AG04450 (cell line): ENCODE measurements around the gene ANKRD10. TPM values are rescaled to one million over a fixed set of nuclear protein-coding genes. Genes with fewer than 3 reads are reported as not detected.
"Not testable (repeated sequence)": the region's sequence is repeated elsewhere in the genome, so short reads cannot be mapped to it uniquely, and the experiment has no call there.

Experiments
- CTCF ChIA-PET: fragments of 300-600, 350-600 bp; formaldehyde crosslinking; extraction: SDS; loops from one replicate; lab custom pipeline; 2022; ENCODE audit warnings: antibody characterized with exemption, inconsistent platforms; lab: Charles Lee
- POLR2A ChIA-PET: fragments of 350-600 bp; formaldehyde crosslinking; extraction: SDS; loops from one replicate; lab custom pipeline; 2021; ENCODE audit warnings: antibody characterized with exemption, inconsistent platforms; lab: Yijun Ruan, JAX
- DNase-seq: peaks from one replicate; pipeline ENCODE4 v3.0.0-alpha.2; 2011; ENCODE audit warnings: low read depth, low spot score
- H3K27ac ChIP-seq: one replicate; pipeline ENCODE4 v1.5.1; 2012; ENCODE audit warnings: low read depth, low read length, control low read depth
- H3K27me3 ChIP-seq: one replicate; pipeline ENCODE4 v1.6.0; 2012; ENCODE audit warnings: low read length; ENCODE audit not compliant: control insufficient read depth, insufficient read depth
- H3K4me3 ChIP-seq: 2 replicates; pipeline ENCODE4 v1.5.1; 2011; ENCODE audit warnings: mild to moderate bottlenecking, low read depth, low read length, control low read depth
- H3K9me3 ChIP-seq: 2 replicates; pipeline ENCODE4 v1.5.1; 2012; ENCODE audit warnings: low read length; ENCODE audit not compliant: control insufficient read depth, insufficient read depth
- polyA plus RNA-seq: library from polyadenylated mRNA; depleted of rRNA; stranded (reverse); fragments of >200 nt; gene quantifications from 2 replicates; pipeline ENCODE4 v1.2.3, GENCODE V29; 2011
- TF ChIP-seq, protein P1 (sequence below): IDR thresholded peaks from 2 replicates; pipeline ENCODE4 v1.5.1; 2011; ENCODE audit warnings: low read depth, low read length, control low read depth, inconsistent platforms

ANKRD10 gene
- polyA plus RNA-seq, 1 experiment: 105 TPM

DNA sequence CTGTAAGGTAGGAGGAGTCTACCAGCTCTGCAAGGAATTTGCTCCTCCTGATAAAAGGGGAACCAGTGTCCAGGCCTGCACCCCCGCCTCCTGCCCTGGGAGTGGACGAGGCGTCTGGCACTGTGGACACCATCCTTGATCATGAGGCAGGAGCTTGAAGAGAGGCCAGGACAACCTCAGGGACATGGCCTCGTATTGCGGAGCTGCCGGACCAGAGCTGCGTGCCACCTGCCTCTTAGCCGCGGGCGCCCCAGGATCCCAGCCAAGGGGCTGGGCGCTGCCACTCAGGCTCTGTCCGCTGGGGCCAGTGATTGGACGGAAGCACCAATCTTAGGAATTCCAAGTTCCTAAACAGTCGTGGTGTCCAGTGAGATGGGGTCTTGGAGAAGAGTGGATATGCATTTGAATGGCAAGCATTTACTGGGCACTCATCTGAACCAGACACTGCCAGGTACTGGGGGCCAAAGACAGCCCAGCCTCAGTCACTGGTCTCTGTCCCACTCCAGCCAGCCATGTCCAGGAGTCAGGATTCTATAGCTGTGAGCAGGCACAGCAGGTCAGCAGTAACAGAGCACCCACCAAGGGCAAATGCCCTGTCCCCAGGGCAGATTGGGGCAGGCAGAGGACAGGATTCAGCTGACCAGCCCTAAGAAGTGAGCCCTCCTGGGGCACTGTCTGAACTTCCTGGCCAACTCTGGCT, 39.1 kb upstream of the ANKRD10 start:
- DNase-seq: no peak
- TF ChIP-seq, protein P1, sequence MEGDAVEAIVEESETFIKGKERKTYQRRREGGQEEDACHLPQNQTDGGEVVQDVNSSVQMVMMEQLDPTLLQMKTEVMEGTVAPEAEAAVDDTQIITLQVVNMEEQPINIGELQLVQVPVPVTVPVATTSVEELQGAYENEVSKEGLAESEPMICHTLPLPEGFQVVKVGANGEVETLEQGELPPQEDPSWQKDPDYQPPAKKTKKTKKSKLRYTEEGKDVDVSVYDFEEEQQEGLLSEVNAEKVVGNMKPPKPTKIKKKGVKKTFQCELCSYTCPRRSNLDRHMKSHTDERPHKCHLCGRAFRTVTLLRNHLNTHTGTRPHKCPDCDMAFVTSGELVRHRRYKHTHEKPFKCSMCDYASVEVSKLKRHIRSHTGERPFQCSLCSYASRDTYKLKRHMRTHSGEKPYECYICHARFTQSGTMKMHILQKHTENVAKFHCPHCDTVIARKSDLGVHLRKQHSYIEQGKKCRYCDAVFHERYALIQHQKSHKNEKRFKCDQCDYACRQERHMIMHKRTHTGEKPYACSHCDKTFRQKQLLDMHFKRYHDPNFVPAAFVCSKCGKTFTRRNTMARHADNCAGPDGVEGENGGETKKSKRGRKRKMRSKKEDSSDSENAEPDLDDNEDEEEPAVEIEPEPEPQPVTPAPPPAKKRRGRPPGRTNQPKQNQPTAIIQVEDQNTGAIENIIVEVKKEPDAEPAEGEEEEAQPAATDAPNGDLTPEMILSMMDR: no peak
- Histone ChIP-seq H3K27ac (peak overlapping the region; percentile 99), H3K4me3 (no peak overlapping the region), H3K27me3 (no peaks in the 10 kb centered on the region), H3K9me3 (peaks cover 8% of the 10 kb centered on the region; the same call in 1 of the 2 replicates)
- ChIA-PET CTCF (interaction anchor here (0.6 kb wide), 1 partner anchor 38 kb away, joined by 3 read pairs; no protein-coding TSS in a partner anchor), POLR2A (interaction anchor here (1.5 kb wide), 1 partner anchor 39 kb away, joined by 8 read pairs; the partner anchor contains the start of gene ANKRD10)

DNA sequence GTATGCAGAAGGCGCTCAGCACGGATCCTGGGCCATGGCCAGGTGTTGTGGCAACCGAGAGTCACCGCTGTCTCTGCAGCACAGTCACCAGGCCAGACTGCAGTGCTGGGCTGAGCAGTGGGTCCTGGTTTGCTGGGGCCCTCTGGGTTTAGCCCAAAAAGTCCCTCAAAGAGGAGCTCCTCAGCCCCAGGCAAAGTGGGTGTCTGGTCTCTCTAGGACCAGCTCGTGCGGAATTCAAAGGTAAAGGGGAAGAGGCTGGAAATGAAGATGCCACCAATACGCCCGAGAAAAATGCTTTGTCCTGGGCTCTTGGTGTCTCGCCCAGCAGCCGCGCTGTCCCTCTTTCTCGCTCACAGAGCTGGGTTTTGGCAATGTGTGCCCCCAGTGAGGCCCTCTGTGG, 38.5 kb upstream of the ANKRD10 start:
- Histone ChIP-seq H3K9me3 (peaks cover 8% of the 10 kb centered on the region; the same call in 1 of the 2 replicates), H3K27me3 (no peaks in the 10 kb centered on the region), H3K27ac (no peak overlapping the region), H3K4me3 (no peak overlapping the region)
- TF ChIP-seq, protein P1: no peak
- no peak for DNase-seq
- CTCF ChIA-PET: no interaction called here
- POLR2A ChIA-PET: no interaction called here

DNA sequence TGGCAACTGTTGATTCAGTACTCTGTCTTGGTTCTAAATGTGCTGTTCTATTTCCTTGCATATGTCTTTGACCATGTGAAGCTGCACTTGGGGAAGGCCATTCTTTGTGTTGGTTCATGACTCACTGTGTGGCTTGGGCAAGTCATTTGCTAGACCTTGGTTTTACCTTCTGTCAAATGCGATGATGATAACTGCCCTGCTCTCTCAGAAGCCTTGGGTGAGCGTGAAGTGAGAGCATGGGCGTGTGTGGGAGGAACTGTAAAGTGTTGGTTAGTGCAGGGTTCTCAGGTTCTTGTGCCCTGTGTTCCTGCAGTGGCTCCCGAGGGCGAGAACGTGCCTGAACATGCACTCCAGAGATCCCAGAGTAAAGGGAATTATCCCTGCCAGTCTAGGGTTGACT, 37.3 kb upstream of the ANKRD10 start:
- DNase-seq, POLR2A ChIA-PET, H3K27ac ChIP-seq, H3K9me3 ChIP-seq, H3K4me3 ChIP-seq, H3K27me3 ChIP-seq, CTCF ChIA-PET: not testable (repeated sequence)

DNA sequence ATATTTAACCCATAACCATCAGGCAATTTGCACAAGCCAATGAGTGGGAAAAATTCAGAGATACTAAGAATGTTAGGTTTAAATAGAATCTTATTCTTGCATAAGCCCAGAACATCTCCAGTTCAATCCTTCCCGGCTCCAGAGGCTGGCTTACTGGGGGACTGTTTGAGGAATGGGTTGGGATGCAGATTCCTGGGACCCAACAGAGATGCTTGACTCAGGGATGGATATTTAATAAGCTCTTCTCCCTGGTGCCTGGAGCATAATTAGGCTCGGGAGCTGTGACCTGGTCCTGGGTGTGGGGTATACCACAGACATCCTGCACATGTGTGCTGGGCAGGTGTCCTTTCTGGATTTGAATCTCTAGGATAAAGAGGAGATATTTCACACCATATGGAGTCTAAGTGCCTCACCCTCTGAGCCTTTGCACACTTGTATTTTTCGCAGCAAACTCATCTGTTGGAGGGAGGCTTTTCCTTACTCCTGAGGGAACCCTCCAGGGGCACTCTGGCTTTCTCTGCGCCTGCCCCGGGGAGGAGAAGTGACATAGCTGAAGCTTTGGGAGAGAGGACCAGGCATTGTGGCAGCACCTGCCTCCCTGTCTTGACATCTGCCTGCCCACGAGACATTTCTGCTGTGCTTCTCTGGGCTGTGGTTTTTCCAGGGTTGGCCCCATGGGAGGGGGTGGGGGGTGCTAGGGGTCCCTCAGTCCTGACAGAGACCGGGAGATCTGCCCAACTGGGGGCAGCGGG, 36.1 kb upstream of the ANKRD10 start:
- TF ChIP-seq, protein P1: no peak
- peaks cover 8% of the 10 kb centered on the region; the same call in 1 of the 2 replicates for H3K9me3 ChIP-seq
- DNase-seq: no peak
- CTCF ChIA-PET: interaction anchor here (0.6 kb wide), 1 partner anchor 10 kb away, joined by 8 read pairs; no protein-coding TSS in a partner anchor
- H3K27me3 ChIP-seq: no peaks in the 10 kb centered on the region
- no peak overlapping the region for H3K27ac ChIP-seq
- no peak overlapping the region for H3K4me3 ChIP-seq
- POLR2A ChIA-PET: interaction anchor here (0.6 kb wide), 1 partner anchor 36 kb away, joined by 3 read pairs; the partner anchor contains the start of gene ANKRD10

DNA sequence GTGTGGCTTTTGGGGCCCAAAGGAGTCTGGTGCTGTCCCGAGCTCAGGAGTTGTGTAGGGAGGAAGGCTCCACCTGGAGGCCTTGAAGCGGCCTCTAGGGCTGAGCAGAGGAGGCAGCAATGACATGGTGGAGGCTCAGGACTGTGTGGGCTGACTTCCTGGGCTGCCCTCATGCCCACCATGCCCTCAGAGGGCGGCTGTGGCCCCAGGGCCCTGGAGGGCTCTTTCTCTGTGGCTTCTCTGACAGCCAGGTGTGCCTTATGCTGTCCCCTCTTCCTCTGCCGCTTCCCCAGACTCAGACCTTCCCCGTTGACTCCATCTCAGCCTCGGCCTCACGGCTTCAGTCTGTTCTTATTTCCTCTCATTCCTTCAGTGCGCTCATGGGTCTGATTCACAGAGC, 35.5 kb upstream of the ANKRD10 start:
- CTCF ChIA-PET: no interaction called here
- POLR2A ChIA-PET: no interaction called here

More for the DNA sequence above, 35.5 kb upstream of the ANKRD10 start:
- DNase-seq: no peak
- Histone ChIP-seq H3K27ac (no peak overlapping the region), H3K27me3 (no peaks in the 10 kb centered on the region), H3K9me3 (peaks cover 8% of the 10 kb centered on the region; the same call in 1 of the 2 replicates), H3K4me3 (no peak overlapping the region)
- TF ChIP-seq, protein P1: no peak
